ENCODE measurements around the gene ARAP1.

GRCh38 chr11:72798361-72798760 lies 46.2 kb upstream of the ARAP1 start:
- TF ChIP-seq EZH2 (optimal IDR thresholded peaks at IDR 0.05; ENCODE audit: low read depth, low read length), result no peak
- TF ChIP-seq, protein P1, sequence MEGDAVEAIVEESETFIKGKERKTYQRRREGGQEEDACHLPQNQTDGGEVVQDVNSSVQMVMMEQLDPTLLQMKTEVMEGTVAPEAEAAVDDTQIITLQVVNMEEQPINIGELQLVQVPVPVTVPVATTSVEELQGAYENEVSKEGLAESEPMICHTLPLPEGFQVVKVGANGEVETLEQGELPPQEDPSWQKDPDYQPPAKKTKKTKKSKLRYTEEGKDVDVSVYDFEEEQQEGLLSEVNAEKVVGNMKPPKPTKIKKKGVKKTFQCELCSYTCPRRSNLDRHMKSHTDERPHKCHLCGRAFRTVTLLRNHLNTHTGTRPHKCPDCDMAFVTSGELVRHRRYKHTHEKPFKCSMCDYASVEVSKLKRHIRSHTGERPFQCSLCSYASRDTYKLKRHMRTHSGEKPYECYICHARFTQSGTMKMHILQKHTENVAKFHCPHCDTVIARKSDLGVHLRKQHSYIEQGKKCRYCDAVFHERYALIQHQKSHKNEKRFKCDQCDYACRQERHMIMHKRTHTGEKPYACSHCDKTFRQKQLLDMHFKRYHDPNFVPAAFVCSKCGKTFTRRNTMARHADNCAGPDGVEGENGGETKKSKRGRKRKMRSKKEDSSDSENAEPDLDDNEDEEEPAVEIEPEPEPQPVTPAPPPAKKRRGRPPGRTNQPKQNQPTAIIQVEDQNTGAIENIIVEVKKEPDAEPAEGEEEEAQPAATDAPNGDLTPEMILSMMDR (IDR thresholded peaks at IDR 0.05; ENCODE audit: low read length), result no peak
